ENCODE measurements around the gene PSMA5. TPM values are rescaled to one million over a fixed set of nuclear protein-coding genes. Genes with fewer than 3 reads are reported as not detected.
A peak's percentile ranks its signal among the peaks of the same experiment; 100 is the strongest.

The PSMA5 gene
- total RNA-seq, 1 experiment from 2014 or later: 97.8 TPM

GRCh38 chr1:109466125-109466451, 39.8 kb upstream of the PSMA5 start:
- H3K9me3 ChIP-seq: no peaks in the 10 kb centered on the region
- ChIA-PET POLR2A (no interaction called here), CTCF (no interaction called here)
- TF ChIP-seq CTCF (IDR thresholded peaks at IDR 0.05; ENCODE audit: insufficient read depth in 1 of 2, low read depth in 1 of 2, low read length in 1 of 2, severe bottlenecking in 1 of 2, unreplicated experiment in 1 of 2): no peak
- H3K4me1 ChIP-seq: no peaks in the 10 kb centered on the region
- no peak for DNase-seq
- no TSS peak for BruUV-seq (replicated peaks)
- no peaks in the 10 kb centered on the region; the same call in 1 of the 2 replicates for H3K27me3 ChIP-seq (replicated peaks; ENCODE audit: control insufficient read depth, insufficient read depth, low read length)
- Mint-ChIP-seq H3K27ac (ENCODE audit: unreplicated experiment) (no peak overlapping the region), H3K9me3 (ENCODE audit: unreplicated experiment) (no peaks in the 10 kb centered on the region), H3K4me3 (ENCODE audit: unreplicated experiment) (peak overlapping the region; percentile 64), H3K4me1 (ENCODE audit: low read depth, unreplicated experiment) (peaks cover 10% of the 10 kb centered on the region), H3K27me3 (ENCODE audit: insufficient read depth, unreplicated experiment) (peaks cover 18% of the 10 kb centered on the region), H3K36me3 (ENCODE audit: insufficient read depth, unreplicated experiment) (no peaks in the 10 kb centered on the region)
- peak overlapping the region; percentile 47 for H3K4me3 ChIP-seq (ENCODE audit: low read depth, low read length)
- no peaks in the 10 kb centered on the region for H3K36me3 ChIP-seq (ENCODE audit: control insufficient read depth, insufficient read depth, low read length)
- intact Hi-C loops (cut with micrococcal nuclease; ENCODE audit: unreplicated experiment): no loop called here

GRCh38 chr1:109457819-109458218, 31.6 kb upstream of the PSMA5 start:
- Histone ChIP-seq H3K9me3 (no peaks in the 10 kb centered on the region), H3K27me3 (replicated peaks; ENCODE audit: control insufficient read depth, insufficient read depth, low read length) (no peaks in the 10 kb centered on the region), H3K4me3 (ENCODE audit: low read depth, low read length) (no peak overlapping the region), H3K36me3 (ENCODE audit: control insufficient read depth, insufficient read depth, low read length) (no peaks in the 10 kb centered on the region), H3K4me1 (no peaks in the 10 kb centered on the region)
- ChIA-PET POLR2A (no interaction called here), CTCF (no interaction called here)
- Mint-ChIP-seq H3K27me3 (ENCODE audit: insufficient read depth, unreplicated experiment) (peaks cover 5% of the 10 kb centered on the region), H3K9me3 (ENCODE audit: unreplicated experiment) (no peaks in the 10 kb centered on the region), H3K4me3 (ENCODE audit: unreplicated experiment) (no peak overlapping the region), H3K36me3 (ENCODE audit: insufficient read depth, unreplicated experiment) (no peaks in the 10 kb centered on the region), H3K27ac (ENCODE audit: unreplicated experiment) (no peak overlapping the region), H3K4me1 (ENCODE audit: low read depth, unreplicated experiment) (peaks cover 6% of the 10 kb centered on the region)
- no peak for TF ChIP-seq CTCF (IDR thresholded peaks at IDR 0.05; ENCODE audit: insufficient read depth in 1 of 2, low read depth in 1 of 2, low read length in 1 of 2, severe bottlenecking in 1 of 2, unreplicated experiment in 1 of 2)
- no peak for DNase-seq
- BruUV-seq (replicated peaks): no TSS peak
- intact Hi-C loops (cut with micrococcal nuclease; ENCODE audit: unreplicated experiment): no loop called here

GRCh38 chr1:109454497-109455133, 28.4 kb upstream of the PSMA5 start:
- CTCF ChIA-PET: interaction anchor here (0.6 kb wide), 1 partner anchor 8 kb away, joined by 6 read pairs; no protein-coding TSS in a partner anchor

More at GRCh38 chr1:109454497-109455133, 28.4 kb upstream of the PSMA5 start:
- H3K9me3 ChIP-seq: no peaks in the 10 kb centered on the region
- Mint-ChIP-seq H3K4me1 (ENCODE audit: low read depth, unreplicated experiment) (peaks cover 6% of the 10 kb centered on the region), H3K9me3 (ENCODE audit: unreplicated experiment) (no peaks in the 10 kb centered on the region), H3K27ac (ENCODE audit: unreplicated experiment) (no peak overlapping the region), H3K36me3 (ENCODE audit: insufficient read depth, unreplicated experiment) (no peaks in the 10 kb centered on the region), H3K4me3 (ENCODE audit: unreplicated experiment) (no peak overlapping the region), H3K27me3 (ENCODE audit: insufficient read depth, unreplicated experiment) (no peaks in the 10 kb centered on the region)
- H3K4me3 ChIP-seq (ENCODE audit: low read depth, low read length): no peak overlapping the region
- BruUV-seq (replicated peaks): no TSS peak
- no peaks in the 10 kb centered on the region for H3K4me1 ChIP-seq
- DNase-seq: no peak
- no peak for TF ChIP-seq CTCF (IDR thresholded peaks at IDR 0.05; ENCODE audit: insufficient read depth in 1 of 2, low read depth in 1 of 2, low read length in 1 of 2, severe bottlenecking in 1 of 2, unreplicated experiment in 1 of 2)
- intact Hi-C loops (cut with micrococcal nuclease; ENCODE audit: unreplicated experiment): no loop called here
- no peaks in the 10 kb centered on the region for H3K36me3 ChIP-seq (ENCODE audit: control insufficient read depth, insufficient read depth, low read length)
- POLR2A ChIA-PET: no interaction called here
- H3K27me3 ChIP-seq (replicated peaks; ENCODE audit: control insufficient read depth, insufficient read depth, low read length): no peaks in the 10 kb centered on the region

Measured in Caco-2 (cell line).